ENCODE data around the gene QSER1.
"Not testable (repeated sequence)": the region's sequence is repeated elsewhere in the genome, so short reads cannot be mapped to it uniquely, and the experiment has no call there.

QSER1 gene

GRCh38 chr11:32891657-32892354, 805 bp upstream of the QSER1 start:
- DNase-seq, result no peak

- no peak for DNase-seq
Measured at GRCh38 chr11:32893093-32893342, 407 bp downstream of the QSER1 start.

GRCh38 chr11:32893343-32894148, 935 bp downstream of the QSER1 start:
- DNase-seq, result peak; percentile 53

- peak; percentile 44 for DNase-seq
Measured at GRCh38 chr11:32894149-32894827, 1.7 kb downstream of the QSER1 start.

GRCh38 chr11:32894921-32895320, 2.3 kb downstream of the QSER1 start:
- DNase-seq, result no peak

GRCh38 chr11:32895471-32895870, 2.9 kb downstream of the QSER1 start:
- DNase-seq, result no peak

- DNase-seq, result no peak
Measured at GRCh38 chr11:32897103-32897502, 4.5 kb downstream of the QSER1 start.

- DNase-seq, result no peak
Measured at GRCh38 chr11:32899438-32899837, 6.8 kb downstream of the QSER1 start.

- no peak for DNase-seq
Measured at GRCh38 chr11:32902089-32902665, 9.6 kb downstream of the QSER1 start.

- DNase-seq, result no peak
Measured at GRCh38 chr11:32905028-32905667, 12.5 kb downstream of the QSER1 start.

GRCh38 chr11:32908619-32909018, 16.0 kb downstream of the QSER1 start:
- DNase-seq, result no peak

GRCh38 chr11:32911413-32911812, 18.8 kb downstream of the QSER1 start:
- DNase-seq, result no peak

- no peak for DNase-seq
Measured at GRCh38 chr11:32913445-32913844, 20.8 kb downstream of the QSER1 start.

GRCh38 chr11:32916361-32916760, 23.8 kb downstream of the QSER1 start:
- no peak for DNase-seq

GRCh38 chr11:32916994-32917393, 24.4 kb downstream of the QSER1 start:
- no peak for DNase-seq

- no peak for DNase-seq
Measured at GRCh38 chr11:32918427-32918826, 25.8 kb downstream of the QSER1 start.

GRCh38 chr11:32919338-32919737, 26.7 kb downstream of the QSER1 start:
- DNase-seq, result no peak

GRCh38 chr11:32920570-32920969, 28.0 kb downstream of the QSER1 start:
- no peak for DNase-seq

- DNase-seq, result no peak
Measured at GRCh38 chr11:32921204-32921603, 28.6 kb downstream of the QSER1 start.

- DNase-seq, result no peak
Measured at GRCh38 chr11:32931606-32932005, 39.0 kb downstream of the QSER1 start.

- no peak for DNase-seq
Measured at GRCh38 chr11:32932196-32932595, 39.6 kb downstream of the QSER1 start.

- no peak for DNase-seq
Measured at GRCh38 chr11:32935462-32936029, 42.9 kb downstream of the QSER1 start.

GRCh38 chr11:32936178-32936577, 43.6 kb downstream of the QSER1 start:
- DNase-seq, result not testable (repeated sequence)
